A549 (cell line): ENCODE results near the gene ABHD1.
"Not testable (repeated sequence)": the region's sequence is repeated elsewhere in the genome, so short reads cannot be mapped to it uniquely, and the experiment has no call there.

Experiments used
- BHLHE40 ChIP-seq: IDR thresholded peaks from 2 replicates; pipeline ENCODE4 v1.6.1; 2012; ENCODE audit warnings: low read depth, low read length, inconsistent platforms
- CTCF ChIP-seq: fragments of >200 bp; sonication (Bioruptor Twin); formaldehyde crosslinking; IDR thresholded peaks from 3 replicates; pipeline ENCODE4 v1.5.1; 2016
- EP300 ChIP-seq, 2 experiments: fragments of >200 bp; sonication (Bioruptor Twin); formaldehyde crosslinking; IDR thresholded peaks; 2 replicates in 1 of 2; 3 replicates in 1 of 2; pipeline ENCODE4 v1.6.1; 2016 to 2017
- HES2 ChIP-seq: fragments of >200 bp; sonication (Bioruptor Twin); formaldehyde crosslinking; IDR thresholded peaks from 2 replicates; pipeline ENCODE4 v1.6.1; 2016
- JUN ChIP-seq, 2 experiments: fragments of >200 bp; sonication (Bioruptor Twin); formaldehyde crosslinking; IDR thresholded peaks; 2 replicates in 1 of 2; 3 replicates in 1 of 2; pipeline ENCODE4 v1.6.1; 2016 to 2017
- POLR2A ChIP-seq: IDR thresholded peaks from 2 replicates; pipeline ENCODE4 v1.6.1; 2012; ENCODE audit warnings: mild to moderate bottlenecking, low read length
- SMC3 ChIP-seq: fragments of >200 bp; sonication (Bioruptor Twin); formaldehyde crosslinking; IDR thresholded peaks from 3 replicates; pipeline ENCODE4 v1.6.1; 2018; ENCODE audit warnings: inconsistent platforms
- TF ChIP-seq, protein P1 (sequence below): IDR thresholded peaks from 2 replicates; pipeline ENCODE4 v1.6.1; 2012

- not testable (repeated sequence) for TF ChIP-seq JUN (IDR thresholded peaks at IDR 0.05); CTCF; POLR2A; BHLHE40; EP300 (IDR thresholded peaks at IDR 0.05); HES2; SMC3
- TF ChIP-seq, protein P1, sequence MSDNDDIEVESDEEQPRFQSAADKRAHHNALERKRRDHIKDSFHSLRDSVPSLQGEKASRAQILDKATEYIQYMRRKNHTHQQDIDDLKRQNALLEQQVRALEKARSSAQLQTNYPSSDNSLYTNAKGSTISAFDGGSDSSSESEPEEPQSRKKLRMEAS, result not testable (repeated sequence)
Observed at GRCh38 chr2:27175781-27176180, 52.2 kb downstream of the ABHD1 start.
